Hematopoietic multipotent progenitor cell treated with erythropoietin and hydrocortisone succinate and interleukin-3 and kit ligand, for 6 days (in vitro differentiated cells): Measurements from ENCODE around the gene AGT.
"Not testable (repeated sequence)": the region's sequence is repeated elsewhere in the genome, so short reads cannot be mapped to it uniquely, and the experiment has no call there.

ENCODE experiments used
- DNase-seq: peaks from one replicate; pipeline ENCODE4 v3.0.0-alpha.2; 2015

The AGT gene

DNA sequence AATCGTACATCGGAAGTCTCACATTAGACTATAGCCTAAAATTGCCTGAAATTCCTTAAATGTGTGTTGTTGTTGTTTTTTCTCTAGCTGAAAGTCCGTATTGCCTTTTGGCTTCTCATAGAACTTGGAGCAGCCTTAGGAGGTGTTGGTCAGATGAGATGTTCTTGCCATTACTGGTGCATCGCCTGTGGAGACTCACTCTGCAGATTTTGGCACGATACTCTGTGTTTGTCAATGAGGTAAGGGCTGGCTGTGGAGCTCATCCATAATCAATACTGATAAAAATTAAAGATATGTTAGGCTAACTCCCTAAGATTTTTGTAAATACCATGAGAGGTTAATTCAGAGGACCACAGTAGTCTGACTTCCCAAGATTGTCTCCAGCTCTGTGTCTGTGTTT is 28.9 kb downstream of the AGT start:
- no peak for DNase-seq

- no peak for DNase-seq
Observed at GRCh38 chr1:230684146-230684545, 29.8 kb downstream of the AGT start.

DNA sequence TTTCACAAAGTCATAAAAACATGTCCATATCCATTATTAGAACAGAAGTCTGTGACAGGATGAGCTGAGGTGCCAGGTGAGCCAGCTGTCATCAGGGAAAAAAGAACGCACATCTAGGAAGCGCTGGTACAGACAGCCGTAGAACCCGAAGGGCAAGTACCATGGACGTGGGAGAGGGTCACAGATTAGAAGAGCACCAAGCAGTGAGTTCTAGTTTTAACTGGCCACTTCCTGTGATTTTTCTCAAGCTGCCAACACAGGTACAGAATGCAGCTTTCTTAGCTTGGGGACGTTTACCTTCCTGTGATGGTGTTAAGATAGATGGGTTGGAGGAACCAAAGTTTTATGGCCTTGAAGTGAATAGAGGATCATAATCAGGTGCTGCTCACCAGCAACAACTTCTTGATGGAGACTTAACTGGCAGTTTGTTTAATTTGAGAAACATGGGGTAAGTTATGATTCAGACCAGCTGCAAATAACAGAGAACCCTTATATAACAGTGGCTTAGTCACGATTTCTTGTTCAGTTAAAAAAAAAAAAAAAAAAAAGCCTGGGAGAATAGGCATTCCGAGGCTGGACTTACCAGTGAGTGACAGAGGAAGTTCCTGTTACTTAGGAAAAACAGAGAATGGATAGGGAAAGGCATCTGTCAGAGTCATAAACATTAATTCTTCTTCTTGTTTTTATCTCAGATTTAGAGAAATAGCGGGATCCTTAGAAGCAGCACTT is 30.9 kb downstream of the AGT start:
- DNase-seq: no peak

GRCh38 chr1:230682274-230682673 is 31.6 kb downstream of the AGT start:
- peak; percentile 3 for DNase-seq

GRCh38 chr1:230681599-230681998 is 32.3 kb downstream of the AGT start:
- DNase-seq: peak; percentile 51

DNA sequence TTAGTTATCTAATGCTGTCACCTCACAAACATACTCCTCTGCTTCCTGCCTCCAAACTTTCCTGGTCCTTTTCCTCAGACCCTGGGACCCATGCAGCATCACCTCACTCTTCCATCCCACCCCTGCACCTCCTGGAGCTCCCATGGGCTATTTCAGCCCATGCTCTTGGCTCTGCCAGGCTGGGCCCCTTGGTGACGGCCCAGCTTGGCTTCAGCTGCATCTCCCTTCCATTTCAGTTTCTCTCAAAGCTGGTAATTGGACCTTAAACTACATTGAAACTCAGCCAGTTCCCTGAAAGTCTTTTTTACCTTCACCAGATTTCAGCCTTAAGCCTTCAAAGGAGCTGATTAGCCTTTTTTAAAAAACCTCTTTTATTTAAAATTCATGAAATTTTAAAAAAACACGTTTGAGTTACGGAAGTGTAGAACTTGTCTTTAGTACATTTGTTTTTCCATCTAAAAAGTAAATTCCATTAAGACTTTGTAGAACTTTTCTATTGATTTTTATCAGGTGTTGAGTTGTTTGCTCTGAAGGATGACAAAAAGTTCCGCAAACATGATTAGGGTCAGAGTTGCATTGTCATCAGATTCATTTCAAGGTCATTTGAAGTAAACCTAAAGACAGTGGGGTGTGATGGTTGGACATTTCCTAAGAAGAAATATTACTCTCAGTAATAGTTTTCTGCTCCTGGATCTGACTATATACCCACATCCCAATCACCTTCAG is 33.5 kb downstream of the AGT start:
- no peak for DNase-seq

DNA sequence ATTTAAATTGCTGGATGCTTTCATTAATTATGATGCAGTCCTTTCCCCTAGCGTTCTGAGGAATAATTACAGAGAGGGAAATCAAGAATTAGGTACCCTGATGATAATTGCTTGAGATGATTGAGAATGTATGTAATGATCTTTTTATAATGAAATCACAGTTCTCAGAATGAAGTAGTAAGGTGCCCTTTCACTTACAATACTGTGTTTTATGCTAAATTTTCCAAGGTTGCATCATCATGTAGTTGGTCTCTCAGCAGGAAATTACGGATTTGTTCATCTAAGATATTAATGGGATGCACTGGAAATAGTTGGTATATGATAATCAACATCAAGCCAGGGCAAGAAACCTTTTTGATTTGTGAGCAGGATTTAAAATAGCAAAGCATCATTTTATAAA is 34.1 kb downstream of the AGT start:
- no peak for DNase-seq

DNA sequence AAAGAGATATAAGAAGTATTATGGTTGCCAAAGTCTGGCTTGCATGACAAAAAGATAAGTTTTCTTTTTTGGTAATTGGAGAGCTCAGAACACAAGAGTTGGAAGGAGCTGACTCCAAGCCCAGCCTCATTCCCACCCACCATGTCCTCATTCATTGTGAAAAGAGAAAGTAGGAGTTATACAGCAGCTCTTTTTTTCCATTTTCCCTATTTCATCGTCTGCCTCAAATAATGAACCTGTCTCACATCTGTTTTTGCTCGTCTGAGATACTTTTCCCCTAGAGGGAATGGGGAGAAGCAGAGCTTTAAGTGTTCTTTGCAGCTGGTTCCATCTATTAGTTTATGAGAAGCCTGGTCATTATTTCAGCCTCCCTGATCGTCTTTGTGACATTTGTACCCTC is 34.7 kb downstream of the AGT start:
- DNase-seq: no peak

DNA sequence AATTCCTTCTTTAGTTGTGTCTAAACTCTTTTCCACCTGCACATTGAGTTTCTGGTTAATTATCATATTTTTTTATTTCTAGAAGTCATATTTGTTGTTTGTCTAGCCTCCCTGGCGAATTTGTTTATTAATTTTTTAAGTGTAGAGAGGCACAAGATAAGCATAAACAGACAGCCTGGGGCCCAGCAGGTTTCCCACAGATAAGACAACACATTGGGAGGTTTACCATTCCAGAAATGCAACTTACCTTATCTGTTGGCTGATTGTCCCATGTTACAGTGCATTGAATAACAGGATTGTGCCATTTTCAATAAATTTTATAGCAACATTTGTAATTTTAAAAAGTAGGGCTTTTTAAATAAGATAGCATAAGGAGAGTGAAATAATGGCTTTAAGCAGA is 36.7 kb downstream of the AGT start:
- peak; percentile 63 for DNase-seq

DNA sequence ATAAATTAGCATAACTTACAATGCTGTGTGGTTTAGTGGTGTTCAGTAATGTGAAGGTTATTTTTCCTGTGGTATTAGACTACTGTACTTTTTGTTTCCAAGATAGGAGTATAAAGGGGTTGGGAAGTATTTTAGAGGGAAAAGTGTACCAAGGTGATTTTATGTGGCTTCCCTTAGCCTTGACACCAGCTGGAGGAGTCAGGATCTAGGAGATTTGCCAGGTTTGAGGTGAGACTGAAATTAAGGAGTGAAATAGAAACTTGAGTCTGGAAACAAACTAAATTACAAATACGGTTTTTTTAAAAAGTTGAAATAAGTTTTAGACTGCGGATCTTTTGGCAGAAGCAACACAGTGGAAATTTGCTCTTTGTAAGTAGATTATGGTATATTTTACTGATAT is 39.3 kb downstream of the AGT start:
- no peak for DNase-seq

DNA sequence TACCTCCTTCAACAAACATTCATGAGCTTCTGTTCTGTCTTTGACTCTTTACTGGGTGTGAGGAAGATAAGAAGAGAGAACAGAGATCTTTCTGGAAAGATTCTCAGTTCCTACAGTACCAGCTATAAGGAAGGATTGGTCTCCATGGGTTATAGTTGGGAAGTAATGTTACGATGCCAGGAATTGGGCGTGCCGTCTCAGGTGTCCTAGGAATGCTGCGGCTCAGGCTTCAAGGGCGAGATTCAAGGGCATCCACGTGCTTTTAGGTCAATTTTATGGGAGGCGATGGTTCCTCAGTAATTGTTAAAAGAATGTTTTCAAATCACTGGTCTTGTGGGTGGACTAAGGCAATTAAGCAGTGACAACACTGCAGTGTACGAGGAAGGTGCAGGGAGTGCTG is 44.4 kb downstream of the AGT start:
- DNase-seq: no peak

DNA sequence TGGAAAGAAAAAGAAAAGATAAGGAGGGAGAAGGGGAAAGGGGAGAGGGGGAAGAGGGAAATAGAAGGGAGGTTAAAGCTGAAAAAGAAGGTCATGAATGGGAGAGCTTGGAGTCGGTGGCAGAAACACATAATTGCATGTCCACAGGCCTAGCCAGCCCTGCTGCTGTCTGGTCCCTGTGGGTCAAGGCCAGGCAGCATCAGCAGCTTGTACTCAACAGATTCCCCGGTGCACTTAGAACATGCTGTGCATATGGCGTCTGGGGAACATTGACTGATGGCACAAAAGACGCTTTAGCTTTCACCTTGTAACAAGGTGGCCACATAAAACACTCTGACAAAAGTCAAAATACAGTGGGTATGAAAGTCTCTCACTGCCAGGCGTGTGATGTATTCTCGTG is 45.7 kb downstream of the AGT start:
- DNase-seq: no peak

DNA sequence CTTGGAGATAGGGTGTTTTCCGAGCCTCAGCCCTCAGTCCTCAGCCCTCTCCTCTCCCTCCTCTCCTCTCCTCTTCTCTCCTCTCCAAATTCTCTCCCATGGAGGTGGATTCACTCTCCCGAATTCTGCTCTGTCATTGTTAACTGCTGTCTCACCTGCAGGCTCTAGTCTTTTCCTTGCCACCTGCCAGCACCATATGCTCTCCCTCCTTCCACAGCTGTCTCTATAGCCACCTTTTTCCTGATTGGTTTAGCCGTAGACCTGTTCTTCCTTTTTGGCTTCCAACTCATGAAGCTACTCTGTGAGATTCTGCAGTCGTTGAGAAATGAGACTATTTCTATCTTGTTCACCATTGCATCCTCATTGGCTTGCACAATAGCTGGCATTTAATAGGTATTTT is 51.9 kb downstream of the AGT start:
- DNase-seq: no peak

GRCh38 chr1:230658691-230659090 is 55.2 kb downstream of the AGT start:
- DNase-seq: no peak

- DNase-seq: not testable (repeated sequence)
Observed at GRCh38 chr1:230658103-230658502, 55.8 kb downstream of the AGT start.

DNA sequence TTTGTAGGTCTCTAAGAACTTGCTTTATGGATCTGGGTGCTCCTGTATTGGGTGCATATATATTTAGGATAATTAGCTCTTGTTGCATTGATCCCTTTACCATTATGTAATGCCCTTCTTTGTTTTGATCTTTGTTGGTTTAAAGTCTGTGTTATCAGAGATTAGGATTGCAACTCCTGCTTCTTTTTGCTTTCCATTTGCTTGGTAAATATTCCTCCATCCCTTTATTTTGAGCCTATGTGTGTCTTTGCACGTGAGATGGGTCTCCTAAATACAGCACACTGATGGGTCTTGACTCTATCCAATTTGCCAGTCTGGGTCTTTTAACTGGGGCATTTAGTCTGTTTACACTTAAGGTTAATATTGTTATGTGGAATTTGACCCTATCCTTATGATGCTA is 57.2 kb downstream of the AGT start:
- not testable (repeated sequence) for DNase-seq
